MCF 10A (cell line): Measurements from ENCODE around the gene MTMR1. TPM values are rescaled to one million over a fixed set of nuclear protein-coding genes. Genes with fewer than 3 reads are reported as not detected.

ENCODE experiments used
- BruUV-seq: library from RNA; stranded (reverse); fragments of 400-500 nt; replicated peaks from 2 replicates; lab custom pipeline; 2021; lab: Mats Ljungman, UMichigan
- CTCF ChIA-PET: fragments of 300-600 bp; sonication (Branson Sonifier 250); formaldehyde crosslinking; extraction: SDS; loops from one replicate; lab custom pipeline; 2021; ENCODE audit warnings: antibody characterized with exemption, inconsistent platforms; lab: Yijun Ruan, JAX
- POLR2A ChIA-PET: fragments of 300-600, 350-650 bp; sonication (Branson Sonifier 250); formaldehyde crosslinking; extraction: SDS; loops from one replicate; lab custom pipeline; 2020; ENCODE audit warnings: antibody characterized with exemption, inconsistent platforms; lab: Yijun Ruan, JAX
- DNase-seq: peaks from one replicate; pipeline ENCODE4 v3.0.0-alpha.2; 2018; ENCODE audit not compliant: unreplicated experiment
- H3K27ac Mint-ChIP-seq: one replicate; pipeline ENCODE4 v1.8.0; 2022; ENCODE audit warnings: mild to moderate bottlenecking, low read depth, mixed read lengths; ENCODE audit not compliant: unreplicated experiment
- H3K27me3 Mint-ChIP-seq: one replicate; pipeline ENCODE4 v1.8.0; 2022; ENCODE audit warnings: mixed read lengths; ENCODE audit not compliant: insufficient read depth, unreplicated experiment
- H3K36me3 Mint-ChIP-seq: one replicate; pipeline ENCODE4 v1.8.0; 2022; ENCODE audit warnings: mild to moderate bottlenecking, moderate library complexity, mixed read lengths; ENCODE audit not compliant: insufficient read depth, unreplicated experiment
- H3K4me1 Mint-ChIP-seq: one replicate; pipeline ENCODE4 v1.8.0; 2022; ENCODE audit warnings: mixed read lengths; ENCODE audit not compliant: insufficient read depth, unreplicated experiment
- H3K4me3 Mint-ChIP-seq: one replicate; pipeline ENCODE4 v1.8.0; 2022; ENCODE audit warnings: mild to moderate bottlenecking, moderate library complexity, mixed read lengths; ENCODE audit not compliant: unreplicated experiment
- H3K9me3 Mint-ChIP-seq: one replicate; pipeline ENCODE4 v1.8.0; 2022; ENCODE audit warnings: mixed read lengths; ENCODE audit not compliant: unreplicated experiment
- intact Hi-C: fragments of 100-400 bp; cut with micrococcal nuclease; formaldehyde crosslinking; loops from 2 replicates; pipeline ENCODE4 v1.14.1; 2022
- total RNA-seq: library from RNA; stranded (reverse); gene quantifications from 2 replicates; pipeline ENCODE4 v1.2.3, GENCODE V29; 2022
- TF ChIP-seq, protein P1 (sequence below): fragments of 200-600 bp; IDR thresholded peaks from one replicate; pipeline ENCODE4 v1.8.0; 2022; ENCODE audit warnings: antibody characterized with exemption, mild to moderate bottlenecking; ENCODE audit not compliant: unreplicated experiment

Gene MTMR1
- total RNA-seq, 1 experiment from 2014 or later, result 24.7 TPM

DNA sequence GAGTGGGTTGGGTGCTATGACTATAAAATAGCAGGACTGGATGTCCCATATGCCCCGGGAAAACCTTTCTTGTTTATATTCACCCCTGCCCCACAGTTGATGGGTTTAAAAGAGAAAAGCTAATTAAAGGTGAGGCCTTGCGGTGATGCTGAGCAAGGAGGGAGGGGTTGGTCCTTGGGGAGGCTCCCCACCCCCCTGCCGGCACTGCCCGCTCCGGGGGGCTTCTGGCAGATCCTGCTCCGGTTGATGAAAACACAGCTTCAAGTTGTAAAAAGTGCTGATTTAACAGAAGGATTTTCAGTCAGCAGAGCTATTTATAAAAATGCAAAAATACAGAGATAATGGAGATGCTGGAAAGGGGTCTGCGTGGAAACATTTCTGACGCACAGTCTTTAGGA is 68.6 kb downstream of the MTMR1 start:
- Mint-ChIP-seq H3K4me1 (no peaks in the 10 kb centered on the region), H3K27ac (no peak overlapping the region), H3K9me3 (no peaks in the 10 kb centered on the region), H3K4me3 (no peak overlapping the region), H3K27me3 (peaks cover 12% of the 10 kb centered on the region), H3K36me3 (peaks cover 48% of the 10 kb centered on the region)
- BruUV-seq, result no TSS peak
- intact Hi-C loops, result no loop called here
- TF ChIP-seq, protein P1, sequence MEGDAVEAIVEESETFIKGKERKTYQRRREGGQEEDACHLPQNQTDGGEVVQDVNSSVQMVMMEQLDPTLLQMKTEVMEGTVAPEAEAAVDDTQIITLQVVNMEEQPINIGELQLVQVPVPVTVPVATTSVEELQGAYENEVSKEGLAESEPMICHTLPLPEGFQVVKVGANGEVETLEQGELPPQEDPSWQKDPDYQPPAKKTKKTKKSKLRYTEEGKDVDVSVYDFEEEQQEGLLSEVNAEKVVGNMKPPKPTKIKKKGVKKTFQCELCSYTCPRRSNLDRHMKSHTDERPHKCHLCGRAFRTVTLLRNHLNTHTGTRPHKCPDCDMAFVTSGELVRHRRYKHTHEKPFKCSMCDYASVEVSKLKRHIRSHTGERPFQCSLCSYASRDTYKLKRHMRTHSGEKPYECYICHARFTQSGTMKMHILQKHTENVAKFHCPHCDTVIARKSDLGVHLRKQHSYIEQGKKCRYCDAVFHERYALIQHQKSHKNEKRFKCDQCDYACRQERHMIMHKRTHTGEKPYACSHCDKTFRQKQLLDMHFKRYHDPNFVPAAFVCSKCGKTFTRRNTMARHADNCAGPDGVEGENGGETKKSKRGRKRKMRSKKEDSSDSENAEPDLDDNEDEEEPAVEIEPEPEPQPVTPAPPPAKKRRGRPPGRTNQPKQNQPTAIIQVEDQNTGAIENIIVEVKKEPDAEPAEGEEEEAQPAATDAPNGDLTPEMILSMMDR, result no peak
- ChIA-PET POLR2A (no interaction called here), CTCF (interaction anchor here (0.6 to 2.1 kb wide), 5 partner anchors 10 to 321 kb away, joined by 3 to 9 read pairs (median 4); no protein-coding TSS in a partner anchor)
- no peak for DNase-seq

DNA sequence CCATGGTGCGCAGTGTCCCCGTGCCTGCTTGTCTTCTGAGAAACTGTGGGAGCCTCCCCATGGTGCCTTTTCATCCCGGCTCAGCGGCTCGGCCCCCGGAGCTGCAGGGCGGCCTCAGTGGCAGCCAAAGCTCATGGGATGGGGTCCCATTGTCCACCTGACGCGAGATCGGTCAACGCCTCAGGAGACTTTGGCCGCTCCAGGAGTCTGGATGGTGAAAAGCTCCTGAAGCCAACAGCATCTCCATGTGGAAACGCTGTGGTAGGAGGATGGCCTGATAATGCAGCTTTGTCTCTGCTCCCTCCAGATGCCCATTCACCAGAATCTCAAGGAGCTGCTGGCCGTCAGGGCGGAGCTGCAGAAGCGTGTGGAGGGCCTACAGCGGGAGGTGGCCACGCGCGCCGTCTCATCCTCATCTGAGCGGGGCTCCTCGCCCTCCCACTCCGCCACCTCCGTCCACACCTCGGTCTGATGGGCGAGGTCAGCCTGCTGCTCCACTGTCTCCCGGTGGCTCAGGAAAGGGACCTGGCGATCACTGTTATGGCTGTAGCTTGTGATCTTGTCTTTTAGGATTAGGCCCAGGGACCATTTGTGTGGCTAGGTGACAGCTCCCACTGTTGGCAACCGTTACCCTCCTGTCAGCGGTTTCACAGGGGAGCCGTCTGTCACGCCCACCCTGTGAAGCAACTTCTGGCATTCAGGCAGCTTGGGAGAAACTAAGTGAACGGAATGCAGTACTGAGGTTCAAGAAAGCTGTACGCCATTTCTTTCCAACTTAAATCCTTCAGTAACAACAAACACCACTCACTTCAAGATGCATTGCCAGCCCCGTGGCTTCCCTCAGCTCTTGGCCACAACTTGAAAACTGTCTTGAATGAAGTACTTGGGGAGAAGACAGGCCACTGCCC is 69.3 kb downstream of the MTMR1 start:
- DNase-seq, result no peak
- no TSS peak for BruUV-seq
- H3K4me3 Mint-ChIP-seq, result no peak overlapping the region

DNA sequence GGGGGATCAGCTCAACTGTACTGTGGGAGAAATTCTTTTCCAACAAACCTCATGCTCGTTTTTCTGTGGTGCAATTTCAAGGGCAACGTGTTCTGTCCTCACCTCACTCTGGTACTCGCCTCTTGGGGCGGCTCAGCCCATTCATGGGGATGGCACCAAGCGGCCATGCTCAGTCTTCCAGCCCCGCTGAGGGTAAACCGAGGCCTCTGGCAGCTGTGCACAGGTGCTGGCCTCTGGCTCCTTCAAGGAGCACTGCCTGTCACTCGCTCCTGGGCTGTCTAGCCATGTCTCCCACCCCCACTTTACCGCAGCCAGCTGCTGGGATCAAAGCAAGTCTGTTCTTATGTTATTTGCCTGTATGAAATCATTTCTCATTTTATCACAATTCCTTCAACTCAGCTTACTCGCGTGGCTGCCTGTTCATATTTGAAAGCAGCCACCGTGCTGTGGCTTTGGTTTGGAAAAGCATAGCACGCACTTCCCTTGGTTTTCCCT is 70.2 kb downstream of the MTMR1 start:
- H3K4me3 Mint-ChIP-seq, result no peak overlapping the region
- H3K4me1 Mint-ChIP-seq, result no peaks in the 10 kb centered on the region
- TF ChIP-seq, protein P1, result no peak
- intact Hi-C loops, result no loop called here
- H3K27ac Mint-ChIP-seq, result no peak overlapping the region
- ChIA-PET CTCF (interaction anchor here (0.8 to 1.3 kb wide), 3 partner anchors 9 to 320 kb away, joined by 3 to 4 read pairs (median 4); no protein-coding TSS in a partner anchor), POLR2A (interaction anchor here (0.8 kb wide), 1 partner anchor 229 kb away, joined by 3 read pairs; no protein-coding TSS in a partner anchor)
- peaks cover 48% of the 10 kb centered on the region for H3K36me3 Mint-ChIP-seq
- H3K9me3 Mint-ChIP-seq, result no peaks in the 10 kb centered on the region
- no TSS peak for BruUV-seq
- peaks cover 5% of the 10 kb centered on the region for H3K27me3 Mint-ChIP-seq
- DNase-seq, result no peak

More for the DNA sequence above, 69.3 kb downstream of the MTMR1 start:
- TF ChIP-seq, protein P1, result no peak
- Mint-ChIP-seq H3K27ac (no peak overlapping the region), H3K4me1 (no peaks in the 10 kb centered on the region), H3K9me3 (no peaks in the 10 kb centered on the region), H3K36me3 (peaks cover 46% of the 10 kb centered on the region), H3K27me3 (peaks cover 12% of the 10 kb centered on the region)
- CTCF ChIA-PET, result interaction anchor here (0.8 to 2.1 kb wide), 5 partner anchors 8 to 320 kb away, joined by 3 to 9 read pairs (median 4); no protein-coding TSS in a partner anchor
- POLR2A ChIA-PET, result interaction anchor here (0.8 kb wide), 1 partner anchor 230 kb away, joined by 3 read pairs; no protein-coding TSS in a partner anchor
- intact Hi-C loops, result no loop called here

DNA sequence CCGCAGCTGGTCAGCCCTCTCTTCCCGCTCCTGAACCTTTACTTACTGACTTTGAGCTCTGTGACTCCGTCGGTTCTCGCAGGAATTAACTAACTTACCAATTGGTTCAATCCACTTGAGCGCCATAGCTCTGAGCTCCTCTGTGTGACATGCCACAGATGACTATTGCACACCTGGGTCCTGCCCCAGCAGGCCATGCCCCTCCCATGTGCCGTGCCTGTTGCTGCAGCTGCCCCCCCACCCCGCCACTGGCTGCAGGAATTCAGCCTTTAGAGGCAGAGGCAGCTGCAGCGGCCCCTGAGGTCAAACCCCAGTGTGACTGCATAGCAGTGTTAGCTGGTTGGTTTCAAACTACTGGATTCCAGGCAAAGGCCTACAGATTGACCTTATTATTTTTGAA is 70.6 kb downstream of the MTMR1 start:
- H3K27me3 Mint-ChIP-seq, result peaks cover under 1% of the 10 kb centered on the region
- ChIA-PET CTCF (interaction anchor here (1.2 to 1.3 kb wide), 2 partner anchors 8 to 319 kb away, joined by 4 read pairs; no protein-coding TSS in a partner anchor), POLR2A (interaction anchor here (0.5 to 0.7 kb wide), 2 partner anchors 228 to 810 kb away, joined by 4 to 5 read pairs; no protein-coding TSS in a partner anchor)
- intact Hi-C loops, result no loop called here
- no peak for DNase-seq
- H3K9me3 Mint-ChIP-seq, result no peaks in the 10 kb centered on the region
- TF ChIP-seq, protein P1, result no peak
- H3K36me3 Mint-ChIP-seq, result peaks cover 49% of the 10 kb centered on the region
- no peak overlapping the region for H3K4me3 Mint-ChIP-seq
- H3K27ac Mint-ChIP-seq, result no peak overlapping the region
- no peaks in the 10 kb centered on the region for H3K4me1 Mint-ChIP-seq
- no TSS peak for BruUV-seq
